DMS 273 (cell line): ENCODE measurements around the gene TMEM178B.

Source experiments
- DNase-seq: peaks from one replicate; lab custom pipeline; 2025; ENCODE audit not compliant: unreplicated experiment; lab: John Stamatoyannopoulos, UW

The TMEM178B gene

DNA sequence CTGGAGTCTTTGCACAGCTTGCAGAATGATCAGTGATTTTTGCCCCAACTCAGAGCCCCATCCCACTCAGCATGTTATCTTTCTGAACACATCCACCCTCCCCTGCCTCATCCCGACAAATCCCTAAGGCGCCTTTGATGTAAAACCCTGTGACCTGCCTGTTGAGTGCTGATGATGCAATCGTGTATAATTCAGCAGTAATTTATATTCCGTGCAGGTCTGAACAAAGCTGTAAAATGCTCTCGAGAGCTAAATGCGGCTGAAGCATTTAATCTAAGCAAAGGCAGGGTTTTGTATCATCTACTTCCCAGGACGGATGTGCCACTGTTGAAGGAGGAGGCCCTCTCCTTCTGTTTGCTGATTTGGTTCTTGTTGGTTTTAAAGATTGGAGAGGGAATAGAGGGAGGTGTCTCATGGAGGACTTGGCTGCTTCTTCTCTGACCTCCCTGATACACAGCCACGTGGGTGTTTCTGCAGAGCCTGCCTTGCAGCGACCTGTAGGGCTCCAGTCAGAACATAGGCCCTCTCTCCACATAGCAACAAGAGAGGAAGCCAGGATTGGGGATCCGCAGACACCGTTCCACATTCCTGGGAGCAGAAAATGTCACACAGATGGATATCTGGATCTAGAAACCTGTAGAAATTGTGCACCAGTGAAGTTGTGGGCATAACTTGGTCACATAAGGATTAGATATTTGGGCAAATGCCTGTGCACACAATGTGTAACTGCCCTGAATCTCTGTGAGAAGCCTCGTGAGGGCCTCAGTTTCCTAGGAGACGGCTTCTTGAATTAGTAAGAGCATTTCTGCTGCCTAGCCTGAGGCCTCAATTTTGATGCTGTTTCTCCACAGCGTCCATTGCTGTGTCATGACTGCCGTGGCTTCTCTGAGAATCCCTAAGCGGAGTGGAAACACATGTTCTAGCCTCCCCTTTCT lies 387.2 kb downstream of the TMEM178B start:
- DNase-seq = peak; percentile 66

DNA sequence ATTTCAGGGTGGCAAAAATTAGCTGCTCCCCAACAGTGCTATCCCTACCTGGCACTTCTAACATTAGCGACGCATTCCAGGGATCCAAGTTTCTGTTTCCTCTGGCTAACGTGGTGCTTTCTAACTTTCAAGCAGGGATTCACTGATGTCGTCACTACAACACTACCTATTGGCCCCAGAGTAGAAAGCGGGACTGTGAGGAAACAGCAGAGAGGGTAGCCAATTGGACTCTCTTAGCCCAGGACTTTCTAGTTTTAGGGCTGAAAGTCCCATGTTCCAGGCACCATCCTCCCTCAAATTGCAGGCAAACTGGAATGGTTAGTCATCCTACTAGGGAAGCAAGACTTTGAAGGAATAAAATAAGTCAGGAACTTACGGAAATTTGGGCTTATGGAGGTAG lies 388.1 kb downstream of the TMEM178B start:
- DNase-seq = no peak

DNA sequence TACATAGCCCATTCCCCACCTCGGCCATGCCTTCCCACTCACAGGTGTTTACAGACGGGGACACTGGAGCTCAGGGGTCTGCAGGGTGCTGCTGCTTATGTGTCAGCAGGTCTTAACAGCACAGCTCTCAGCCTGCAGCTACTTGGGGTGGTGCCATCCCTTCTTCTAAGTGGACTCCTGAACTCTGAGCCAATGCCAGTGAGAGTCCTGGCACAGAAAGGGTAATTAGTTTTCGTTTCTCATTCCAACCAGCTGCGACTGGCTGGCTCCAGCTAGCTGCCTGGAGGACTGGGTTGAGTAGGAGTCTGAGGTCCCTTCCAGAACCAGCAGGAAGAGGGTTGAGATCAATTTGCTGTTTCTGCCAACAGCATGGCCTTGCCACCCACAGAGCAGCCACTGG lies 389.1 kb downstream of the TMEM178B start:
- DNase-seq = peak; percentile 17

DNA sequence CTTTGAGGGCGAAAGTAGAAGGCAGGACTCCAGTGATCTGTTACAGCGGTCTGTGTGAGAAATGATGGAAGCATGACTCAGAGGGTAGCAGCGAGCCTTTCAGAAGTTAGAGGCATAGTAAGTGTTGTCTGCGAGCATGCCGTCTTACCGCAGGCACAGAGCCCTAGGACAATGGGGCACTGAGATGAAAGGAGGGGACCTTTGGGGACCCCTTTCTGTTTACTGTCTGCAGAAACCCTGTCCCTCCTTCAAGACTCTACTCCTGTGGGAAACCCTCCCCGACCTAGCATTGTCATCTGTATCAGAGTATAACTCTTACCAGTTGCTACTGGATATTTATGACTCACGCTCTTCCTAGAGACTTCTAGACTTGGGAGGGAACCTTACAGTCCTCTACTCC lies 390.1 kb downstream of the TMEM178B start:
- DNase-seq = no peak

DNA sequence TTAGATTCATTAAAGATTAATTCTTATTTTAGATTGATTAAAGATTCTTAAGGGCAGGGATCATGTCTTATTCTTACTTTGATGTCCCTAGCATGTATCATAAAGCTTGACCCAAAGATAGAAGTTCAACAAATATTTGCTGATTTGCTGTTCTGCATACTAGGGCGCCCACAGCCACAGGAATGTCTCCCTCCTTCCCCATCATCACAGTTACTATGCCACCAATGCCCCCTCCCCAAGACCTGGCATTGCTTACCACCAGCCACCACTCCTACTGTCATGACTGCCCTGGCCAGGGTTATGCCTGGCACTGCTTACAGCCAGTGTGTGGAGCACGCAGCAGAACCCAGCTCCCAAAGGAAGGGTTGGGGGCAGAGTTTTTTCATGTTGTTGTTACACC lies 390.7 kb downstream of the TMEM178B start:
- no peak for DNase-seq

DNA sequence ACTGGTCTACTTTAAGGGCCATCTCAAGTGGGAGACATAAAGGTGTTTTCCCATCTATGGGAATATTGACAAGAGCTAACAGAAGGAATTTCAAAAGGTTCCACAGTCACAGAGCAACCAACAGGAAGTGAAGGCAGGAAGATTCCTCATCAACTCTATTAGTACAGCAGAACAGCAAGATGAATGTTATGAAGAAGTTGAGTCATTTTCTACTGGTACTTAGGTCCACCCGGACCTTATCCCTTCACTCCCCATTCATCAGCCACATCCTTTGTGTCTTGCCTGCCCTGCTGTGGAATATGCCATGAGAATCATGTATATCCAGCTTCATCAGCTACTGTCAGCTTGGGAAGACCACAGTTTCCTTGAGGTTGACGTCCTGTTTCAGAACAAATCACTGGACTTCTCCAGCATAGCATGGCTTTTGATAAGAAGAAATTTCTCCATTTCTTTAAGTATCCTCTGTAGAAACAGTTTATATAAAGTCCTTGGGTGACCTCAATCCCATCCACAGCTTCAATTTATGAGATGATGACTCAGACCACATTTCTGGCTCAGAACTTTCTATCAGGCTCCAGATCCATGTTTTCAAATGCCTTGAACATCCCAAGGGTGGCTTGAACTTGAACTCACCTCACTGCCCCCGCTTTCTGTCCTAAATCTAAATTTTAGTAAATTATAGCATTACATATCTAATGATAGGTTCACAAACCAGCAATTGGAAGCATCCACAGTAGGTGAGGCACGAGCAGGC lies 392.5 kb downstream of the TMEM178B start:
- DNase-seq = no peak

DNA sequence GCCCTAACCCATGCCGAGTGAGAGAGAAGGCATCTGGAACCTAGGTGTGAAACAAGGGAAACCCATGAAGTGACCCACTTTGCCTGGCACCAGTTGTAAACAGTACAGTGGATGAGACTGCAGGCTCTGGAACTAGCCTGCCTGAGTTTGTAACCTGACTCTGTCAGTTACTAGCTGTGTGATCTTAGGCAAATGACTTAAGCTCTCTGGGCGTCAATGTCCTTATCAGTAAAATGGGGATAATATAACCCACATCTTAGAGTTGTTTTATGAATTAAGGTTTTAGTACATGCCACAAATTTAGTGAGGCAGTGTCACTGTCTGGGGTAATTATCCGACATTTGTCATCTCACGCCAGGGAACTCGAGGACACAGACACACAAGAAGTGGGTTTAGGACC lies 394.5 kb downstream of the TMEM178B start:
- no peak for DNase-seq

DNA sequence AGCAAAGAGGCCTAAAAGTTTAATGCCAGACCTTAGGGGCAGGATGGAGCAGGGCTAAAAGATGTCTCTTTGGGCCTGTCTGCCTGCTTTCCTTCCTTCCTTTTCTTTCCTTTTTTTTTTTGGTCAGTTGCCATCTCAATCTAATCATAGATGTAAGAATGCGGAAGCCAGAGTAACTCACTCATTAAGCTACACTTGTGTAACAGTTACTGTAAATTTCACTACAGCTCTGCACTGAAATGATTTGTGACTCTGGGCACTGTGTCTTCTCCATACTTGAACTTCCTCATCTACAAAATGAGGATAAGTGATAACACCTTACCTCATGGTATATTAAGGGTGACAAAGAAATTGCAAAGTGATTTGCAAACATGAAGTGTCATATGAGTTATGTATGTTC lies 401.8 kb downstream of the TMEM178B start:
- DNase-seq = no peak

DNA sequence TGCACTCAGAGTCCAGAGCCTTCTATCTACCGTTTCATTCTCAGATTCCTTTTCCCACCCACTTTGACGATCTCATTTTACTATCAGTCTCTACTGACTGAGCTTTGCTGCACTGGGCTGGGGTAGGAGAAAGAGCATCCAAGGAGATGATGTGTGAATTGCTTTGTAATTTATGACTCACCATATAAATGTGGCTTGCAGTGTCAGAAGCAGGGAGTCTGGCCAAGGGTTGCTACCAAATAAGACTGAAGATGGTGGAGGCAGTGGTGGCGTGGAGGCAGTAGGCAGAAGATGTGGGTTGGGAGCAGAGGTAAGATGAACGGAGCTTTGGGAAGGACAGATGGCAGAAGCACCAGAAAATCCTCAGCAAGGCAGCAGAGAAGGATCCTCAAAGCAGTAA lies 404.0 kb downstream of the TMEM178B start:
- DNase-seq = no peak

DNA sequence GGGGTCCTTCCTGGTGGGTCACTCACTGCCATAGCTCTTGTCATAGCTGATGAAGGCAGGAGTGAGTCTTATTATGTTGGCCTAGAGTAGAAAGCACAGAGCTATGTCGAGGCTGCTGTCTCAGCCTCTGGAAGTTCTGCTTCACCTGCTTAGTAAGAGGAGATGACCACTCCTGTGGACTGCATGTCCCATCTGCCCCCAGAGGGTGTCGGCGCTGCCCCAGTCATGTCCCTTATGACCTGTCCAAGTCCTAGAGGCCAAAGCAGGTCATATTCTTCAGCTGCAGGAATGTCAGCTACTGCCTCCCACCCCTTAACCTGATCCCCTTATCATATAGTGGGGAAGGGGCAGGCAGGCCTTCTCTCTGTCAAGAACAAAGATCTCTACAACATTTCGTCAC lies 405.0 kb downstream of the TMEM178B start:
- no peak for DNase-seq

DNA sequence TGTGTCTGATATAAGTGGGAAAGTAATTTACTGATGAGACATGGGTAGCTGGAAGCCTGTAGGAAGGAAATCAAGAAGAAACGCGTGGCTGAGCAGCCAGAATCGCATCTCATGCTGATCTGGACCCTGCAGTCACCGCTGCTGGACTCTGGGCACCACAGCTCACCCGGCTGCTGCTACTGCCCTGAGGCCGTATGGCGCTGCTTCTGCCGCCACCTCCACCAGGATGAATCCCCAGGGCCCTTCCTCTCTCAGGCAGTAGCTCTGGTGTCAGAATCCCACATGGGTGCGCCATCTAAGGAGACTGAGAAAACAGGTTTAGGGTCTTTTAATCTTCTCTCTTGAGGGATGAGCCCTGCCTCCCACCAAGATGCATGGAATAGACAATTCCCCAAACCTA lies 407.1 kb downstream of the TMEM178B start:
- DNase-seq = no peak

DNA sequence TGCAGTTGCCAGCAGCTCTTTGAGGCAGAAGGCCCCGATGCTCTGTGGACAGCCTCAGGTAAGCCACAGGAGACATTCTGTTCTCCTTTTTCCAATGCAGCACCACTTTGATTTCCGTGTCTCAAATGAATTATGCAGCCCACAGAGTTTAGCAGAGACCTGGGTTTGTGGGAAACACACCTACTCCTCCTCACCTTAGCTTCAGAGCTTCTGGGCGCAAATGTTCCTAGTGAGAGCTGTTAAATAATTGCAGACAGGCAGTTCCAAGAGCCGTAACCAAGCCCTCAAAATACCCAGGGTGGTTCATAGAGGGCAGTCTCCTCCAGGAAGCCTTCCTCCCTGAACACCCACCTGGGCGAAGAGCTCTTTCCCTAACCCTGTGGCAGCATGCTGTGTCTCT lies 408.1 kb downstream of the TMEM178B start:
- DNase-seq = no peak

DNA sequence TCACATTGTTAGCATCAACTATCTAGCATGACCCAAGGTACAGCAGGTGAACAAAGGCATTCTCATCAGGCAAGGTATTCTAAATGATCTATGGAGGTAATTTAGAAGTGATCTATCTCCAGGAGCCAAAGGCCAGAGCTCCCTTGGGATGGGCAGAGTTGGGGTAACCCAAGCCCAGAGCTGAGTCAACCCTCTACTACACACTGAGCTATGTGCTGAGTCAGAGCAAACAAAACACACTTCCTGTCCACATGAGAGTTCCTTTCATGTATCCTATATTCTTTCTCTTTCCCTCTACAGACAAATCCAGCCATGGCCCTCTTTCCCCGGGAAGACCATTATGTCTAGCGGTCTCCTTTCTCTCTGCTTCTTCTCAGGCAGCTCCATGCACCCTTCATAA lies 409.2 kb downstream of the TMEM178B start:
- peak; percentile 10 for DNase-seq

DNA sequence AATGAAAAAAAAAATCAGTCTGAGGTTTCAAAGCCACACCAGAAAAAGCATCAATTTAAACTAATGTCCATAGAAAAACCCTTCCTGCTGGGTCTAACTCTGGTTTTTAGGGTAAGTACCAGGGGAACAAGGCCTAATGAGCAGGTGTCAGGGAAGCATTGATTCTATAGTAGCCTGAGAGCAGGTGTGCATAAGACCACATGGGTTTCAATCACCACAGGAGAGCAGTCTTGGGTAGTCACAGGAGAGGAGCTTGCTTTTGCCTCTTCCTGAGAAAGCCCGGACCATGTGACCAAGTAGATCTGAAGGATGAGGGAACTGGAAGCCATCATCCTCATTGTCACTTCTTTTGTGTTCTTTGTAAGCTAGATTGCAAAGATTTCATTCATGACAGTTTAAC lies 411.0 kb downstream of the TMEM178B start:
- DNase-seq = no peak

DNA sequence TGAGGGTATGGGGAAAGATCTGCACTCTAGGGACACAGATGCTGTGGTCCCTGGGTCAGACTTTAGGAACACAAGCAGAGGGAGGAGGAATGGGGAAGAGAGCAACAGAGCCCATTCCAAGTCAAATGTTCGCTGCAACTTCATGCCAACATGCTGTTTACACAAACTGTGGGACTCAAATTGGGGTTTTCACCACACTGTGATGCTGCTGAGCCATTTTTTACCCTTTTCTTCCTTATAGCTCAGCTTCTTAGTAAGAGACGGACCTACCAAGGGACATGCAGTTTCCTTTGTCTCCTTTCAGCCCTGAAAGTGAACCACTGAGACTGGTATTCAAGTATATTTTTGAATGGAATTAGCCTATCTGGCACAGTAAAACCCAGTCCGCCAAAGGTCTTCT lies 413.1 kb downstream of the TMEM178B start:
- DNase-seq = no peak

DNA sequence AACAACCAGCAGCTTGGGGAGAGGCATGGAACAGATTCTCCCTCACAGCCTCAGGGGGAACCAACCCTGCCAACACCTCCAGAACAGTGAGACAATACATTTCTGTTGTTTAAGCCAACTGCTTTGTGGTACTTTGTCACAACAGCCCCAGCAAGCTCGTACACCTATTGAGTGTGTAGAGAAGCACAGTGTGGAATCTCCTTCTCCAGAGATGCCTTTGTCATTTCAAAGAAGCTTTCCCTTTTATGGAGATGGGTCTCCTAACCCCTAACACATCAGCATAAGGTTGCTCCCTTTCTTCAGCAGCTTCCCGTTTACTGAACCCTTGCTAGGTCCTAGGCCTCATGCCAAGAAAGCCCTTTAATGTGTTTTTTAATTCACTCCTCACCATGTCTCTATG lies 416.6 kb downstream of the TMEM178B start:
- no peak for DNase-seq

DNA sequence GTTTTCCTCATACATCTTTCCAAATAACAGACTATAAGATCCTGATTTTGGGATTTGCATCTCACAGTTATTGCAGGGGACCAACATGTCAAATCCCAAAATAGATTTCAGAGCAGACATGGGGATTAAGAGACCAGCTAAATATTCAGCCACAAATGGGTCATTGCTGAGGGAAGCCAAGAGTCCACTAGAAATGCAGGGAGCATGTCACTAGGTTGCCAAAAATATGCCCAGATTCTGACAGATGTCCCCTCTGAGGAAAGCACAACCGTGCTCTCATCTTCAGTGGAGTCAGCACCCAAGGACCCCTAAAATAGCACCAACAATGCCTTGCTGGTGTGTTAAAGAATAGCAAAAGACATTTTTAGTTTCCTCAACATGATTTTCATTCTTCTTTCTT lies 421.2 kb downstream of the TMEM178B start:
- no peak for DNase-seq

DNA sequence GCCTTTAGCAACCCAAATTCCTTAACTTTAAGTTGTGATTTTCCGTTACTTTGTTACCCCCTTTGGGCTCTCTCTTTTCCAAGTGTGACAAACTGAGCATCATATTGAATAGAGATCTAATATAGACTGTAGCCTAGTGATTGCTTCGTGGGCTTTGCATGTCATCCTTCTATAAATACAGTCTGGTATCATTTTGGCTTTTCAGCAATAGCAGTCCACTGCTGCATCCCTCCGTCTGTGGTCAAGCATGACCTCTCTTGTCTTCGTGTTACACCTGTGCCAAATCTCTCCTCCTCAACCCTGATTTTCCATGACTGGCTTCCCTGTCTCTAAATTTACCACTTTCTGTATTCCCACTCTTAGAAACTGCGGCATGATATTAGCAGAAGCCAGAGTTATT lies 423.5 kb downstream of the TMEM178B start:
- DNase-seq = no peak

DNA sequence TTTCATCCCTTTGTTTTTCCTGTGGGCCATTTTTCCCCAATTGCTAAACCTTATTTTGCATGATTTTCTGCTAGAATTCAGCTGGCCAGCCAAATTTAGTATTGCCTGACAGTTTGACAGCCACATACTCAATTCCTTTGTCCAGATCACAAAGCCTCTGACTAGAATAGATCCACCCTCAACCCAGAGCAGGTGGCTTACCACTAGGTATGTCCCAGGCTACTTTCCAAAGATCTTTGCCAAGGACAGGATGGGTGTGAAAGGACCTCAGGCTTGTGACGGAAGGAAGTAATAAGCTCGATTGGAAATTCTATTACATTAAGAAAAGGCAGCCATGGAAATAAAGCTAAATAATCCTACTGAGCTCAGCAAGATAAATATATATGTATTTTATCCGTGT lies 426.7 kb downstream of the TMEM178B start:
- no peak for DNase-seq

DNA sequence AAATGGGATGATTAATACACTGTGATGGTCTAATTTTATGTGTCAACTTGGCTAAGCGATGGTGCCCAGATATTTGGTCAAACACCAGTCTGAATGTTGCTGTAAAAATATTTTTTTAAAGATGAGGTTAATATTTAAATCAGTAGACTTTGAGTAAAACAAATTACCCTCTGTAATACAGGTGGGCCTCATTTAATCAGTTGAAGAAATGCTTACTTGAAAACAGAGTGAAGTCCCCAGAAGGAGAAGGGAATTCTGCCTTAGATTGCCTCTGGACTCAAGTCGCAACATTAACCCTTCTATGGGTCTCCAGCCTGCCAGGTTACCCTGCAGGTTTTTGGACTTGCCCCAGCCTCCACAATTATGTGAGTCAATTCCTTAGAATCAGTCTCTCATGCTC lies 427.6 kb downstream of the TMEM178B start:
- no peak for DNase-seq

DNA sequence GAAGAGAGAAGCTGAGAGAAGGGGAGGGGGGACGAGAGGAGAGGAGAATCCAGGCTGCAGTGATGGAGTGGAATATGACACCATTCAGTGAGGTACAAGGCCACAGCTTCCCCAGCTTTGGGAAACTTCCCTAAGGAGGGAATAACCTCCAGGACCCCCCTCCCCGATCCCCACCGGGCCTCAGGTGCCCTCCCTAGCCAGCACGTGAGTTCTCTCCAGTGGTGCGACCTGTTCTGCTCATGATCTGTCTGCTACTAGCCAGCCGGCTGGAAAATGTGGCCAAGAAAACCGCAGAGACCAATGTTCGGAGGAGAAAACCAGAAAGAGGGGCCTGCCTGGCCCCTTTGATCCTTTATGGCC lies 437.4 kb downstream of the TMEM178B start:
- DNase-seq = no peak

DNA sequence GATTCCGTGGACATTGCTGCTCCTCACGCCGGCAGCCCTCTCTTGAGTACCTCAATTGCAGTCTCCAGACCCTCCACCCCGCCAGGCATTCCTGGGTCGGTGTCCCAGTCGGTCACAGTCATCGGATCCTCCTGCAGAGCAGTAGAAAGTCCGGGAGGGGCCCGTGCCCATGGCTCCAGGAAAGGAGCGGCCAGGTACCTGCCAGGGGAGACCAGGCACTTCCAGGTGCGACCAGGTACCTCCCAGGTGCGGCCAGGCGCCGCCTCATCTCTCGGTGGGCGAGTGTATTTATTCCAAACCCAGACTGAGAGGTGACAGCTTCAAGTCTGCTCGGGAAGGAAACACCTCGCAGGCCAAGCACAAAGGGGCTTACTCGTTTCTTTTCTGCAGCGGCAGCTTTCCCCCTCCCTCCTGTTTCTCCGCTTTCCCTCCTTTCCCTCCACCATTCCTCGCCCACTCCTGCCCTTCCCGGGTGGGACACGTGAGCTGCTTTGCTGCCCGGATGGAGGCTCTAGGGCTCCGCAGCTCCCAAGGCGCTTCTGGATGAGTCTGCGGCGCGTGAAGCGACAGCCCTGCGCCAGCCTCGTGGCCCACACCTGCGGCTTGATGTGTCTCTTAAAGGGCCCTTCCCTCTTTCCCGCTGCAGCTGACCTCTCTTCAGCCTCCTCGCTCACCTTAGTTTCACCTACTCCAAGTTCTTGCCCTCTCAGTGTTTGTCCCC lies 438.0 kb downstream of the TMEM178B start:
- DNase-seq = no peak
